ENCODE measurements around the gene RSL24D1.
A peak's percentile ranks its signal among the peaks of the same experiment; 100 is the strongest.

RSL24D1 gene

GRCh38 chr15:55196458-55197361 lies at the start of gene RSL24D1:
TSS of gene RSL24D1 (minus strand) at chr15:55196941. CDS start at chr15:55196890, 51 bp downstream.
- peak; percentile 98 for DNase-seq (ENCODE audit: low read depth)
- TF ChIP-seq CTCF (conservative IDR thresholded peaks at IDR 0.05; ENCODE audit: low read length) = peak; percentile 52
- peak within 1 kb of the TSS; percentile 92 for H3K4me3 ChIP-seq (ENCODE audit: low read length)

GRCh38 chr15:55245059-55245458 lies 48.3 kb upstream of the RSL24D1 start:
- no peak for TF ChIP-seq CTCF (conservative IDR thresholded peaks at IDR 0.05; ENCODE audit: low read length)

GRCh38 chr15:55241891-55242290 lies 45.1 kb upstream of the RSL24D1 start:
- peak; percentile 25 for DNase-seq (ENCODE audit: low read depth)
- TF ChIP-seq CTCF (conservative IDR thresholded peaks at IDR 0.05; ENCODE audit: low read length) = no peak
- H3K4me3 ChIP-seq (ENCODE audit: low read length) = no peak overlapping the region

More at GRCh38 chr15:55245059-55245458, 48.3 kb upstream of the RSL24D1 start:
- DNase-seq (ENCODE audit: low read depth) = no peak
- H3K4me3 ChIP-seq (ENCODE audit: low read length) = no peak overlapping the region

GRCh38 chr15:55241186-55241585 lies 44.4 kb upstream of the RSL24D1 start:
- no peak for TF ChIP-seq CTCF (conservative IDR thresholded peaks at IDR 0.05; ENCODE audit: low read length)
- no peak overlapping the region for H3K4me3 ChIP-seq (ENCODE audit: low read length)
- no peak for DNase-seq (ENCODE audit: low read depth)

GRCh38 chr15:55240125-55240760 lies 43.5 kb upstream of the RSL24D1 start:
- TF ChIP-seq CTCF (conservative IDR thresholded peaks at IDR 0.05; ENCODE audit: low read length) = no peak
- H3K4me3 ChIP-seq (ENCODE audit: low read length) = no peak overlapping the region
- no peak for DNase-seq (ENCODE audit: low read depth)

- no peak overlapping the region for H3K4me3 ChIP-seq (ENCODE audit: low read length)
- TF ChIP-seq CTCF (conservative IDR thresholded peaks at IDR 0.05; ENCODE audit: low read length) = no peak
- DNase-seq (ENCODE audit: low read depth) = no peak
These were observed 42.8 kb upstream of the RSL24D1 start for GRCh38 chr15:55239440-55240124.

Data from AG10803 (cell line).